ENCODE results near the gene HUWE1. TPM values are rescaled to one million over a fixed set of nuclear protein-coding genes. Genes with fewer than 3 reads are reported as not detected.

The HUWE1 gene
- total and polyA plus RNA-seq, 2 of the 13 experiments (the other 11 are each of a cell fraction or from before 2014, with no cell fraction given) = 63.2 to 68.1 TPM

DNA sequence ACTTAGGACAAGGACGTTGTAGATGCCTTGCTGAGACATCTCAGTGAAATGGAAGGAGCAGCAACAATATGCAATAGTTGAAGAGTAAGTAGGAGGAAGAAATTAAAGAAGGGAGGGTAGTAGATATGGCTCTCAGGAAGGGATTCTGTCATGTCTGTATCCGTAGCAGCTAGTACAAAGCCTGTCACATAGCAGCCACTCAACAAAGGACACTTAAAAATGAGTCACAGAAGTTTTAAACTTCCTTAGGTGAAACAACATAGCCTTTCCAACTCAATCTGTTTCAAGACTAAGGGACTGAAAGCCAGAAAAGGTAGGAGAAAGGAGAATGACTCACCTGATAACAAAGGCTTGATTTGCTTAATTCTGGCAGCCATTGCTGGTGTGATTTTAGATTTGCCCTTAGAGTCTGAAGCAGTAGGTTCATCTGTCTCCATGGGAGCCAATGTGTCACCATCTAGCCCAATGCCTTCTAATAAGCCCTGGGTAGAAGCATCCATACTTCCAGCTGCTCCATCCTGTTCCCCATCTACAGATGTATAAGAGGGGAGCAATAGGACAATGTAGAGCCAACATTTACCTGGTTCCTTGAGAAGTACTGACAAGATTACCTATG, 86.6 kb downstream of the HUWE1 start (continued):
- TF ChIP-seq, protein P1, sequence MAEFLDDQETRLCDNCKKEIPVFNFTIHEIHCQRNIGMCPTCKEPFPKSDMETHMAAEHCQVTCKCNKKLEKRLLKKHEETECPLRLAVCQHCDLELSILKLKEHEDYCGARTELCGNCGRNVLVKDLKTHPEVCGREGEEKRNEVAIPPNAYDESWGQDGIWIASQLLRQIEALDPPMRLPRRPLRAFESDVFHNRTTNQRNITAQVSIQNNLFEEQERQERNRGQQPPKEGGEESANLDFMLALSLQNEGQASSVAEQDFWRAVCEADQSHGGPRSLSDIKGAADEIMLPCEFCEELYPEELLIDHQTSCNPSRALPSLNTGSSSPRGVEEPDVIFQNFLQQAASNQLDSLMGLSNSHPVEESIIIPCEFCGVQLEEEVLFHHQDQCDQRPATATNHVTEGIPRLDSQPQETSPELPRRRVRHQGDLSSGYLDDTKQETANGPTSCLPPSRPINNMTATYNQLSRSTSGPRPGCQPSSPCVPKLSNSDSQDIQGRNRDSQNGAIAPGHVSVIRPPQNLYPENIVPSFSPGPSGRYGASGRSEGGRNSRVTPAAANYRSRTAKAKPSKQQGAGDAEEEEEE (CRISPR knock-in tag; IDR thresholded peaks at IDR 0.05; ENCODE audit: borderline replicate concordance) = no peak

DNA sequence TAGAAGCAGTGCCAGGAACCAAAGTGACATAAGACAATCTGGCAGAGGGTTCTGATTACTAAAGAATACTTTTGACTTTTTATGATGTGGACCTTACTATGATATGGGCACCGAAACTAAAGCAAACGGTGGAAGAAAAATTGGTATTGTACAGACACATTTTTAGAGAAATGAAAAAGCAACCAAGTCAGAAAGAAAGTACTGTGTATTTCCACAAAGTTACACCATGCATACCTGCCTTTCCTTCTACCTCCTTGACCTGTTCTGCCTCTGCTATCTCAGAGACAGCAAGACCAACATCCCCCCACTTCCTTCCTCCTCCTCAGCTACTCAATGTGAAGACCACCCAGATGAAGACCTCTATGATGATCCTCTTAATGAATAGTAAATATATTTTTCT, 88.3 kb downstream of the HUWE1 start:
- Histone ChIP-seq H3K79me2 (ENCODE audit: insufficient read depth, low read length) (no peaks in the 10 kb centered on the region), H3K27me3 (ENCODE audit: control insufficient read depth in 1 of 2, insufficient read depth in 2 of 2, low read length in 2 of 2) (no peaks in the 10 kb centered on the region), H4K20me1 (ENCODE audit: insufficient read depth, low read length) (no peaks in the 10 kb centered on the region), H3K9ac (ENCODE audit: insufficient read depth, low read depth, low read length) (no peak overlapping the region), H3K4me1 (ENCODE audit: insufficient read depth, low read length) (no peaks in the 10 kb centered on the region), H2AFZ (ENCODE audit: low read length) (no peak overlapping the region), H3K4me3 (replicated peaks in 1 of 3; ENCODE audit: insufficient read depth in 1 of 3, low read depth in 2 of 3, low read length in 3 of 3) (no peak overlapping the region), H3K4me2 (ENCODE audit: low read depth, low read length) (no peak overlapping the region), H3K36me3 (replicated peaks in 1 of 2; ENCODE audit: control insufficient read depth in 1 of 2, insufficient read depth in 2 of 2, low read length in 2 of 2) (peaks cover 8 to 47% of the 10 kb centered on the region in 2 experiments), H3K27ac (ENCODE audit: extremely low read length, insufficient read depth, low read length) (no peak overlapping the region), H3K9me3 (ENCODE audit: low read length) (no peaks in the 10 kb centered on the region)
- intact Hi-C loops (cut with micrococcal nuclease; ENCODE audit: unreplicated experiment) = no loop called here
- BruUV-seq (replicated peaks) = no TSS peak
- ChIA-PET POLR2A (no interaction called here), CTCF (ENCODE audit: low intra/inter-chr PET ratio, low total read pairs) (no interaction called here)
- in situ Hi-C loops (cut with HindIII; ENCODE audit: extremely low pct_ligation_motif_present, low pct_unique_long_range_greater_than_20kb) = no loop called here
- FAIRE-seq (no peak), ATAC-seq (no peak), DNase-seq (ENCODE audit: low spot score) (no peak)
- WGBS (ENCODE audit: low lambda C conversion rate) = 100% methylated on average over 2 of the region's 2 CpGs
- no peak for TF ChIP-seq HNRNPUL1 (IDR thresholded peaks at IDR 0.05; ENCODE audit: low read depth, low read length)
- no peak for TF ChIP-seq ZNF788 (CRISPR knock-in tag; IDR thresholded peaks at IDR 0.05; ENCODE audit: borderline replicate concordance)
- TF ChIP-seq, protein P2, sequence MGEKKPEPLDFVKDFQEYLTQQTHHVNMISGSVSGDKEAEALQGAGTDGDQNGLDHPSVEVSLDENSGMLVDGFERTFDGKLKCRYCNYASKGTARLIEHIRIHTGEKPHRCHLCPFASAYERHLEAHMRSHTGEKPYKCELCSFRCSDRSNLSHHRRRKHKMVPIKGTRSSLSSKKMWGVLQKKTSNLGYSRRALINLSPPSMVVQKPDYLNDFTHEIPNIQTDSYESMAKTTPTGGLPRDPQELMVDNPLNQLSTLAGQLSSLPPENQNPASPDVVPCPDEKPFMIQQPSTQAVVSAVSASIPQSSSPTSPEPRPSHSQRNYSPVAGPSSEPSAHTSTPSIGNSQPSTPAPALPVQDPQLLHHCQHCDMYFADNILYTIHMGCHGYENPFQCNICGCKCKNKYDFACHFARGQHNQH (CRISPR knock-in tag; IDR thresholded peaks at IDR 0.05) = no peak
- TF ChIP-seq, protein P3, sequence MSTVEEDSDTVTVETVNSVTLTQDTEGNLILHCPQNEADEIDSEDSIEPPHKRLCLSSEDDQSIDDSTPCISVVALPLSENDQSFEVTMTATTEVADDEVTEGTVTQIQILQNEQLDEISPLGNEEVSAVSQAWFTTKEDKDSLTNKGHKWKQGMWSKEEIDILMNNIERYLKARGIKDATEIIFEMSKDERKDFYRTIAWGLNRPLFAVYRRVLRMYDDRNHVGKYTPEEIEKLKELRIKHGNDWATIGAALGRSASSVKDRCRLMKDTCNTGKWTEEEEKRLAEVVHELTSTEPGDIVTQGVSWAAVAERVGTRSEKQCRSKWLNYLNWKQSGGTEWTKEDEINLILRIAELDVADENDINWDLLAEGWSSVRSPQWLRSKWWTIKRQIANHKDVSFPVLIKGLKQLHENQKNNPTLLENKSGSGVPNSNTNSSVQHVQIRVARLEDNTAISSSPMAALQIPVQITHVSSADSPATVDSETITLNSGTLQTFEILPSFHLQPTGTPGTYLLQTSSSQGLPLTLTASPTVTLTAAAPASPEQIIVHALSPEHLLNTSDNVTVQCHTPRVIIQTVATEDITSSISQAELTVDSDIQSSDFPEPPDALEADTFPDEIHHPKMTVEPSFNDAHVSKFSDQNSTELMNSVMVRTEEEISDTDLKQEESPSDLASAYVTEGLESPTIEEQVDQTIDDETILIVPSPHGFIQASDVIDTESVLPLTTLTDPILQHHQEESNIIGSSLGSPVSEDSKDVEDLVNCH (CRISPR knock-in tag; IDR thresholded peaks at IDR 0.05) = no peak
- TF ChIP-seq, protein P4, sequence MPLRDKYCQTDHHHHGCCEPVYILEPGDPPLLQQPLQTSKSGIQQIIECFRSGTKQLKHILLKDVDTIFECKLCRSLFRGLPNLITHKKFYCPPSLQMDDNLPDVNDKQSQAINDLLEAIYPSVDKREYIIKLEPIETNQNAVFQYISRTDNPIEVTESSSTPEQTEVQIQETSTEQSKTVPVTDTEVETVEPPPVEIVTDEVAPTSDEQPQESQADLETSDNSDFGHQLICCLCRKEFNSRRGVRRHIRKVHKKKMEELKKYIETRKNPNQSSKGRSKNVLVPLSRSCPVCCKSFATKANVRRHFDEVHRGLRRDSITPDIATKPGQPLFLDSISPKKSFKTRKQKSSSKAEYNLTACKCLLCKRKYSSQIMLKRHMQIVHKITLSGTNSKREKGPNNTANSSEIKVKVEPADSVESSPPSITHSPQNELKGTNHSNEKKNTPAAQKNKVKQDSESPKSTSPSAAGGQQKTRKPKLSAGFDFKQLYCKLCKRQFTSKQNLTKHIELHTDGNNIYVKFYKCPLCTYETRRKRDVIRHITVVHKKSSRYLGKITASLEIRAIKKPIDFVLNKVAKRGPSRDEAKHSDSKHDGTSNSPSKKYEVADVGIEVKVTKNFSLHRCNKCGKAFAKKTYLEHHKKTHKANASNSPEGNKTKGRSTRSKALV (CRISPR knock-in tag; IDR thresholded peaks at IDR 0.05) = no peak
- TF ChIP-seq PAX8 (CRISPR knock-in tag; IDR thresholded peaks at IDR 0.05; ENCODE audit: borderline replicate concordance) = no peak
- TF ChIP-seq, protein P5, sequence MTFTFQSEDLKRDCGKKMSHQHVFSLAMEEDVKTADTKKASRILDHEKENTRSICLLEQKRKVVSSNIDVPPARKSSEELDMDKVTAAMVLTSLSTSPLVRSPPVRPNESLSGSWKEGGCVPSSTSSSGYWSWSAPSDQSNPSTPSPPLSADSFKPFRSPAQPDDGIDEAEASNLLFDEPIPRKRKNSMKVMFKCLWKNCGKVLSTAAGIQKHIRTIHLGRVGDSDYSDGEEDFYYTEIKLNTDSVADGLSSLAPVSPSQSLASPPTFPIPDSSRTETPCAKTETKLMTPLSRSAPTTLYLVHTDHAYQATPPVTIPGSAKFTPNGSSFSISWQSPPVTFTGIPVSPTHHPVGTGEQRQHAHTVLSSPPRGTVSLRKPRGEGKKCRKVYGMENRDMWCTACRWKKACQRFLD (CRISPR knock-in tag; IDR thresholded peaks at IDR 0.05; ENCODE audit: borderline replicate concordance) = no peak
- TF ChIP-seq NRL (CRISPR knock-in tag; IDR thresholded peaks at IDR 0.05; ENCODE audit: borderline replicate concordance) = no peak
